IMR-90 (cell line): ENCODE data around the gene TMEM235. TPM values are rescaled to one million over a fixed set of nuclear protein-coding genes. Genes with fewer than 3 reads are reported as not detected.

Experiments used
- ATAC-seq: fragments of 200-7000 bp; cut with Tn5 transposase; 2 replicates; pipeline ENCODE4 v1.9.1; 2020; ENCODE audit warnings: low read depth, mild to moderate bottlenecking, moderate library complexity
- BruUV-seq: library from RNA; stranded (reverse); fragments of 400-500 nt; replicated peaks from 2 replicates; lab custom pipeline; 2021; lab: Mats Ljungman, UMichigan
- CTCF ChIA-PET: fragments of 300-600 bp; formaldehyde crosslinking; extraction: SDS; loops from one replicate; lab custom pipeline; 2021; ENCODE audit warnings: antibody characterized with exemption; lab: Yijun Ruan, JAX
- POLR2A ChIA-PET: fragments of 300-600 bp; sonication (Branson Sonifier 250); formaldehyde crosslinking; loops from one replicate; lab custom pipeline; 2022; ENCODE audit warnings: antibody characterized with exemption; ENCODE audit not compliant: unreplicated experiment; lab: Charles Lee
- DNase-seq: peaks from one replicate; pipeline ENCODE4 v3.0.0; 2013
- H2AFZ ChIP-seq: replicated peaks from 2 replicates; pipeline ENCODE3; 2013; ENCODE audit warnings: low read length, mild to moderate bottlenecking; ENCODE audit not compliant: poor library complexity
- H2AK5ac ChIP-seq: 2 replicates; pipeline ENCODE4 v1.6.1; 2013; ENCODE audit warnings: low read depth, low read length, inconsistent platforms
- H2AK9ac ChIP-seq: replicated peaks from 2 replicates; pipeline ENCODE3; 2013; ENCODE audit warnings: mild to moderate bottlenecking, low read depth, low read length, moderate library complexity; ENCODE audit not compliant: poor library complexity
- H2BK120ac ChIP-seq: 2 replicates; pipeline ENCODE4 v1.6.1; 2013; ENCODE audit warnings: low read depth, low read length, inconsistent platforms
- H2BK15ac ChIP-seq: 3 replicates; pipeline ENCODE4 v1.6.1; 2013; ENCODE audit warnings: low read depth, low read length, inconsistent platforms
- H2BK20ac ChIP-seq: 2 replicates; pipeline ENCODE4 v1.6.1; 2013; ENCODE audit warnings: low read depth, mild to moderate bottlenecking, inconsistent platforms, low read length, moderate library complexity
- H2BK5ac ChIP-seq: 2 replicates; pipeline ENCODE4 v1.6.1; 2013; ENCODE audit warnings: mild to moderate bottlenecking, low read depth, low read length, inconsistent platforms; ENCODE audit not compliant: poor library complexity, severe bottlenecking
- H3K14ac ChIP-seq: replicated peaks from 2 replicates; pipeline ENCODE4 v1.6.1; 2013; ENCODE audit warnings: low read depth, low read length, inconsistent platforms
- H3K18ac ChIP-seq: 2 replicates; pipeline ENCODE4 v1.6.1; 2013; ENCODE audit warnings: low read depth, low read length, control low read depth
- H3K23ac ChIP-seq: 2 replicates; pipeline ENCODE4 v1.6.1; 2013; ENCODE audit warnings: low read depth, low read length, inconsistent platforms
- H3K27ac ChIP-seq: 2 replicates; pipeline ENCODE4 v1.5.1; 2013; ENCODE audit warnings: mild to moderate bottlenecking, control low read depth, low read length; ENCODE audit not compliant: insufficient read depth
- H3K27me3 ChIP-seq: 2 replicates; pipeline ENCODE4 v1.6.1; 2013; ENCODE audit warnings: low read length; ENCODE audit not compliant: control insufficient read depth, insufficient read depth
- H3K36me3 ChIP-seq: 2 replicates; pipeline ENCODE4 v1.6.1; 2013; ENCODE audit warnings: low read length, mixed read lengths; ENCODE audit not compliant: control insufficient read depth, insufficient read depth
- H3K4ac ChIP-seq: 2 replicates; pipeline ENCODE4 v1.6.1; 2013; ENCODE audit warnings: low read depth, low read length, inconsistent platforms
- H3K4me1 ChIP-seq: 2 replicates; pipeline ENCODE4 v1.6.1; 2013; ENCODE audit warnings: low read length, mixed read lengths; ENCODE audit not compliant: control insufficient read depth, insufficient read depth
- H3K4me2 ChIP-seq: 2 replicates; pipeline ENCODE4 v1.6.1; 2013; ENCODE audit warnings: low read depth, mild to moderate bottlenecking, control low read depth, low read length, moderate library complexity
- H3K4me3 ChIP-seq: 2 replicates; pipeline ENCODE4 v1.5.1; 2013; ENCODE audit warnings: low read depth, mild to moderate bottlenecking, control low read depth, low read length, moderate library complexity; ENCODE audit not compliant: insufficient read depth
- H3K56ac ChIP-seq: 2 replicates; pipeline ENCODE4 v1.6.1; 2013; ENCODE audit warnings: low read length, inconsistent platforms; ENCODE audit not compliant: insufficient read depth; ENCODE audit errors: extremely low read depth
- H3K79me1 ChIP-seq, 2 experiments: 2 replicates each; pipeline ENCODE4 v1.6.1; 2013; ENCODE audit warnings: low read length in 2 of 2, inconsistent platforms in 1 of 2, low read depth in 1 of 2
- H3K9ac ChIP-seq: 2 replicates; pipeline ENCODE4 v1.6.1; 2013; ENCODE audit warnings: low read depth, low read length, control low read depth
- H3K9me1 ChIP-seq: 2 replicates; pipeline ENCODE4 v1.6.1; 2013; ENCODE audit warnings: low read length, inconsistent platforms; ENCODE audit not compliant: insufficient read depth
- H3K9me3 ChIP-seq: 2 replicates; pipeline ENCODE4 v1.6.1; 2013; ENCODE audit warnings: low read length; ENCODE audit not compliant: control insufficient read depth, insufficient read depth
- H4K20me1 ChIP-seq: 2 replicates; pipeline ENCODE4 v1.6.1; 2013; ENCODE audit warnings: low read length, inconsistent platforms; ENCODE audit not compliant: insufficient read depth
- H4K5ac ChIP-seq: 2 replicates; pipeline ENCODE4 v1.6.1; 2013; ENCODE audit warnings: mild to moderate bottlenecking, low read depth, low read length, control low read depth
- H4K8ac ChIP-seq, 2 experiments: 2 replicates each; pipeline ENCODE4 v1.6.1; 2013; ENCODE audit warnings: low read depth in 2 of 2, low read length in 2 of 2, control low read depth in 1 of 2, inconsistent platforms in 1 of 2
- H4K91ac ChIP-seq: 2 replicates; pipeline ENCODE4 v1.6.1; 2013; ENCODE audit warnings: low read depth, low read length, inconsistent platforms; ENCODE audit not compliant: insufficient read depth
- BHLHE40 ChIP-seq: fragments of 150-350 bp; IDR thresholded peaks from 2 replicates; pipeline ENCODE4 v1.6.1; 2016; ENCODE audit warnings: mild to moderate bottlenecking, low read depth, low read length
- CEBPB ChIP-seq: IDR thresholded peaks from 2 replicates; pipeline ENCODE4 v1.6.1; 2012; ENCODE audit warnings: low read depth, low read length, improper control_type of control experiment
- CHD1 ChIP-seq: IDR thresholded peaks from 2 replicates; pipeline ENCODE4 v1.6.1; 2012; ENCODE audit warnings: low read depth, low read length, improper control_type of control experiment
- ELK1 ChIP-seq: fragments of 150-350 bp; IDR thresholded peaks from 2 replicates; pipeline ENCODE4 v1.6.1; 2016; ENCODE audit warnings: low read depth, mild to moderate bottlenecking, low read length, moderate library complexity, borderline replicate concordance
- FOS ChIP-seq: fragments of 150-350 bp; IDR thresholded peaks from 2 replicates; pipeline ENCODE4 v1.6.1; 2016; ENCODE audit warnings: low read depth, low read length
- MAFK ChIP-seq: IDR thresholded peaks from 2 replicates; pipeline ENCODE4 v1.6.1; 2012; ENCODE audit warnings: low read depth, low read length, improper control_type of control experiment
- MAZ ChIP-seq: IDR thresholded peaks from 2 replicates; pipeline ENCODE4 v1.6.1; 2012; ENCODE audit warnings: low read depth, mild to moderate bottlenecking, low read length, improper control_type of control experiment, moderate library complexity, borderline replicate concordance
- RAD21 ChIP-seq: IDR thresholded peaks from 2 replicates; pipeline ENCODE4 v1.6.1; 2012; ENCODE audit warnings: low read length, improper control_type of control experiment
- RCOR1 ChIP-seq: IDR thresholded peaks from 2 replicates; pipeline ENCODE4 v1.6.1; 2012; ENCODE audit warnings: mild to moderate bottlenecking, low read length, improper control_type of control experiment; ENCODE audit not compliant: insufficient replicate concordance
- RFX5 ChIP-seq: IDR thresholded peaks from 2 replicates; pipeline ENCODE4 v1.8.0; 2012; ENCODE audit warnings: low read depth, mild to moderate bottlenecking, low read length, moderate library complexity
- SMC3 ChIP-seq: fragments of 150-350 bp; IDR thresholded peaks from 2 replicates; pipeline ENCODE4 v1.6.1; 2016; ENCODE audit warnings: low read depth, mild to moderate bottlenecking, antibody characterized with exemption, low read length, moderate library complexity
- USF2 ChIP-seq: fragments of 150-350 bp; IDR thresholded peaks from 2 replicates; pipeline ENCODE4 v1.6.1; 2017; ENCODE audit warnings: mild to moderate bottlenecking, antibody characterized with exemption, low read length, low read depth
- WGBS, 2 experiments: methylation state at CpG; one replicate each; pipeline versions ENCODE4 v1.1.5 to v1.1.7; 2013; ENCODE audit warnings: missing lambda C conversion rate in 2 of 2; ENCODE audit not compliant: insufficient read length in 1 of 2; ENCODE audit errors: extremely low coverage in 2 of 2; 5-methylcytosine and 5-hydroxymethylcytosine counted together
- dilution Hi-C: fragments of 300-500 bp; cut with HindIII; formaldehyde crosslinking; loops from one replicate; pipeline ENCODE4 v1.14.3; 2018; ENCODE audit warnings: low sequenced_read_pairs; ENCODE audit not compliant: unreplicated experiment
- in situ Hi-C: fragments of 300-500 bp; cut with MboI; formaldehyde crosslinking; loops from 3 replicates; pipeline ENCODE4 v1.14.3; 2019; ENCODE audit warnings: low sequenced_read_pairs, inconsistent platforms, mixed read lengths
- intact Hi-C: fragments of 100-400 bp; cut with micrococcal nuclease; formaldehyde crosslinking; loops from 2 replicates; pipeline ENCODE4 v1.10.0; 2022
- polyA plus RNA-seq, 3 experiments: library from polyadenylated mRNA; depleted of rRNA; stranded (reverse); fragments of >200 nt; gene quantifications; 2 replicates each; pipeline ENCODE4 v1.2.3, GENCODE V29; 2012; ENCODE audit warnings: low replicate concordance in 1 of 3
- total RNA-seq: library from RNA; depleted of rRNA; stranded (reverse); fragments of >200 nt; gene quantifications from 2 replicates; pipeline ENCODE4 v1.2.3, GENCODE V29; 2012
- TF ChIP-seq, protein P1 (sequence below): conservative IDR thresholded peaks from 2 replicates; pipeline ENCODE4 v1.5.1; 2012; ENCODE audit warnings: mild to moderate bottlenecking, low read depth, low read length, improper control_type of control experiment

TMEM235 gene
- total and polyA plus RNA-seq, 2 of the 4 experiments (the other 2 are of a cell fraction): not detected

GRCh38 chr17:78223765-78224164 lies 7.7 kb upstream of the TMEM235 start:
- Histone ChIP-seq H3K9ac (no peak overlapping the region), H2AK9ac (no peak overlapping the region), H3K4me1 (no peaks in the 10 kb centered on the region), H3K56ac (no peak overlapping the region), H3K4ac (no peak overlapping the region), H4K91ac (no peak overlapping the region), H3K4me3 (no peak overlapping the region), H4K8ac (no peak overlapping the region), H3K9me3 (no peaks in the 10 kb centered on the region), H4K20me1 (no peaks in the 10 kb centered on the region; the same call in 1 of the 2 replicates), H2BK15ac (no peak overlapping the region), H3K18ac (no peak overlapping the region), H3K36me3 (peaks cover 3% of the 10 kb centered on the region; the same call in 1 of the 2 replicates), H3K9me1 (no peaks in the 10 kb centered on the region), H3K23ac (no peak overlapping the region), H3K27me3 (no peaks in the 10 kb centered on the region), H2AFZ (no peak overlapping the region), H3K27ac (no peak overlapping the region), H3K4me2 (no peak overlapping the region), H3K14ac (no peak overlapping the region), H2AK5ac (no peak overlapping the region), H2BK20ac (no peak overlapping the region), H2BK5ac (no peak overlapping the region), H3K79me1 (peaks cover 0 to 14% of the 10 kb centered on the region in 2 experiments; a peak in 3 of 4 replicates), H4K5ac (no peak overlapping the region), H2BK120ac (no peak overlapping the region)
- WGBS, 2 experiments: no CpG with 5 or more reads among the region's 3 CpGs
- no peak for DNase-seq
- CTCF ChIA-PET: no interaction called here
- intact Hi-C loops (no loop called here), dilution Hi-C loops (no loop called here), in situ Hi-C loops (no loop called here)
- POLR2A ChIA-PET: no interaction called here
- BruUV-seq: TSS peak; percentile 91
- TF ChIP-seq USF2: no peak
- TF ChIP-seq FOS: no peak
- TF ChIP-seq RCOR1: no peak
- TF ChIP-seq MAFK: no peak
- TF ChIP-seq SMC3: no peak
- TF ChIP-seq CEBPB: no peak
- no peak for TF ChIP-seq CHD1
- TF ChIP-seq BHLHE40: no peak
- TF ChIP-seq MAZ: no peak
- TF ChIP-seq RAD21: no peak
- TF ChIP-seq ELK1: no peak
- TF ChIP-seq, protein P1, sequence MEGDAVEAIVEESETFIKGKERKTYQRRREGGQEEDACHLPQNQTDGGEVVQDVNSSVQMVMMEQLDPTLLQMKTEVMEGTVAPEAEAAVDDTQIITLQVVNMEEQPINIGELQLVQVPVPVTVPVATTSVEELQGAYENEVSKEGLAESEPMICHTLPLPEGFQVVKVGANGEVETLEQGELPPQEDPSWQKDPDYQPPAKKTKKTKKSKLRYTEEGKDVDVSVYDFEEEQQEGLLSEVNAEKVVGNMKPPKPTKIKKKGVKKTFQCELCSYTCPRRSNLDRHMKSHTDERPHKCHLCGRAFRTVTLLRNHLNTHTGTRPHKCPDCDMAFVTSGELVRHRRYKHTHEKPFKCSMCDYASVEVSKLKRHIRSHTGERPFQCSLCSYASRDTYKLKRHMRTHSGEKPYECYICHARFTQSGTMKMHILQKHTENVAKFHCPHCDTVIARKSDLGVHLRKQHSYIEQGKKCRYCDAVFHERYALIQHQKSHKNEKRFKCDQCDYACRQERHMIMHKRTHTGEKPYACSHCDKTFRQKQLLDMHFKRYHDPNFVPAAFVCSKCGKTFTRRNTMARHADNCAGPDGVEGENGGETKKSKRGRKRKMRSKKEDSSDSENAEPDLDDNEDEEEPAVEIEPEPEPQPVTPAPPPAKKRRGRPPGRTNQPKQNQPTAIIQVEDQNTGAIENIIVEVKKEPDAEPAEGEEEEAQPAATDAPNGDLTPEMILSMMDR: no peak
- no peak for TF ChIP-seq RFX5
- no peak for ATAC-seq
